ENCODE measurements around the gene STK32B.

GRCh38 chr4:5459236-5459635 is 408.0 kb downstream of the STK32B start:
- TF ChIP-seq CTCF (IDR thresholded peaks at IDR 0.05; ENCODE audit: low read depth, low read length, missing input control) (no peak), TAF1 (conservative IDR thresholded peaks at IDR 0.05) (no peak), MAX (IDR thresholded peaks at IDR 0.05) (no peak), SP1 (IDR thresholded peaks at IDR 0.05) (no peak), FOXA1 (IDR thresholded peaks at IDR 0.05) (no peak), REST (IDR thresholded peaks at IDR 0.05) (no peak), ZBTB33 (IDR thresholded peaks at IDR 0.05) (no peak), YY1 (IDR thresholded peaks at IDR 0.05) (no peak), JUND (IDR thresholded peaks at IDR 0.05) (no peak), RAD21 (IDR thresholded peaks at IDR 0.05) (no peak), GABPA (IDR thresholded peaks at IDR 0.05 in 1 of 2, conservative IDR thresholded peaks at IDR 0.05 in 1 of 2) (no peak), EGR1 (IDR thresholded peaks at IDR 0.05; ENCODE audit: low read depth in 2 of 2) (no peak), FOXA2 (IDR thresholded peaks at IDR 0.05) (no peak)

Data from liver (tissue), 3 donors.